NOMO-1 treated with dmso at 0.1 percent for 144 hours (cell line): ENCODE data around the gene SLC9A2.

Experiments used
- DNase-seq: peaks from one replicate; lab custom pipeline; 2025; ENCODE audit not compliant: unreplicated experiment; lab: John Stamatoyannopoulos, UW

The SLC9A2 gene

DNA sequence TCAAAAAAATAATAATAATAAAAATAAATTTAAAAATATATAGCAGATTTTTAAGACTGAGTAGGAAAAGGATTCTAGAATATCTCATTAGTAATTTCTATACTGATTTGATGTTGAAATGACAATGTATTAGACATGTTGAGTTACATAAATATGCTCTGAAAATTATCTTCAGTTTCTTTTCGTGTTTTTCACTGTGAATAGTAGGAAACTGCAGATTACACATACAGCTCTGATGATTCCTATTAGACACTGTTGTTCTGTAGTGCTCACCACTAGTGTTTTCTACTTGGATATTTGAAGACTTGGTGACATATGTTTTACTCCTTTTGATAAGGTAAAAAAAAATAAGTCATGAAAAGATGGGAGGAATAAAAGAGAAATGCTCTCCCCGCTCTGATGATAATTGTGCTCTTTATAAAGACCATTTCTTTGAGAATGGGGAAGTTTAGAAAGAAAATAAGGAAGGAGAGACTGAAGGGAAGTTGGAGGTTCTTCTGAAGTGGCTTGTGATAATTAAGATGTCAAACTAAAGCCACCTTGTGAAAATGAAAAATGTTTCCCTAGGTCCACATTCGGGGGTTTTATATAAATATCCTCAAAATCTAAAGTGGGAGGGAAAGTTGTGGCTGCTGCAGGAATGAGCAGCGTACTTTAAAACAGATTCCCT lies 52.9 kb downstream of the SLC9A2 start:
- peak; percentile 63 for DNase-seq

- no peak for DNase-seq
These were observed 55.0 kb downstream of the SLC9A2 start for GRCh38 chr2:102674370-102674769.

DNA sequence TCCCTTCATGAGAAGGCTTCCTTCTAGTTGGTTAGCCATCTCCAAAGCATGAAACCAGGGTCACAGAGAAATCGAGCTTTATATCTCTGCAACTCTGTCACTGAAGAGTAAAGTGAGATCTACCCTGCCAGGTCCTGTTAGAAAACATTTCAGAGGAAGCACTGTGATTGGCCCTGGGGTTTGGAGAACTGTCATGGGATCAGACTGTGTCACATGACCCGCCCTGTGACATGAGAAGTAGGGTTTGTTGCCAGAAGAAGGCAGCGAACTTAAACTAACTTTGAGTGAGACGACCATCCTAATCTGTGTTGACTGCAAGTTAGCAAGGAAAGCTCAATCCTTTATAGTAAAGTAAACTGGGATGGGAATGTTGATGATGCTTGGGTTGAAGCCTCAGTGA lies 55.5 kb downstream of the SLC9A2 start:
- no peak for DNase-seq

- DNase-seq: no peak
These were observed 58.2 kb downstream of the SLC9A2 start for GRCh38 chr2:102677244-102678215.

- DNase-seq: no peak
These were observed 59.1 kb downstream of the SLC9A2 start for GRCh38 chr2:102678442-102678841.

GRCh38 chr2:102686479-102687439 lies 67.4 kb downstream of the SLC9A2 start:
- peak; percentile 21 for DNase-seq

- DNase-seq: no peak
These were observed 70.7 kb downstream of the SLC9A2 start for GRCh38 chr2:102690012-102690411.

DNA sequence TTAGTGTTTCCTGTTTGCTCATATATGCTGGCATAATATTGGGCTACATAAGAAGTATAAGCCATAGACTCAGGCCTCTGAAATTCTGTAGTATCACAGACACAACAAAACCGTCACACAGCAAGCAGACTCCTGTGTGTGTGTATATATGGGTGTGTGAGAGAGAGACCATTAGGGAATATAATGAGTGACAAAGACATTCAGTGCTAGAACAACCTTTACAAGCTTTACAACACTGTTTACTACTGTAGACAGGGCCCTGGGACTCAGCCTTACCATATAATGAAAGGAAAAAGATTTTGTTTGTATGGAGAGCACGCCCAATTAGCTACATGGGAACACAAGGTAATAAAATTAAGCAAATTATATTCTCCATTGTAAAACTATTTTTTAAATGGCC lies 77.1 kb downstream of the SLC9A2 start:
- no peak for DNase-seq

DNA sequence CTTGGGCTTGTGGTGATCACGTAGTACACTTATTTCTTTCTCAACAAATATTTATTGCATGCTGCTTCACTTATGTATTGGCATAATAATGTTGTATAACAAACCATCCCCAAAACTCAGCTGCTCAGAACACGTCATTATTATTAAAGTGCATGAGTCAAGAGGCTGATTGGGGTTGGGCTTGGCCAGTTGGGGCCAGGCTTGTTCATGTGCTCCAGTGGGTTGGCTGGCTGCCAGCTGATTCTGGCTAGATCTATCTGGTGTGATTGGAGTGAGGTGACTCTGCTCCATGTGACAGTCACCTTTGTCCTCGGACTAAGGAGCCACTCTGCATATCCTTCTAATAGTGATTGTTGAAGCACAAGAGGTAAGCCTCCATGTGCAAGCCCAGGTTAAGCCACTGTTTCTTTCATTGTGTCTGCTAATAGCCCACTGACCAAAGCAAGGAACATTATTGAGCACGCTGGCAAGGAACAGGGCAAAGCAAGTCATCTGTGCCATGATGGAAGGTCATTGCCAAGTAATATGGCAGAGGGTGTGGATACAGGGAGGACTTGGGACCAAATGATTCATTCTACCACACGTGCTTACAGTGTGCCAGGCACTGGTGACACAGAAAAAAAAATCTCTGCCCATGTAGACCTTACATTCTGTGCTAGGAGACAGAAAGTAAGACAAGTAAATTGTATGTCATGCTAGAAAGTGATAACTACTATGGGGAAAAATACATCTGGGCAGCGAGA lies 79.2 kb downstream of the SLC9A2 start:
- no peak for DNase-seq

DNA sequence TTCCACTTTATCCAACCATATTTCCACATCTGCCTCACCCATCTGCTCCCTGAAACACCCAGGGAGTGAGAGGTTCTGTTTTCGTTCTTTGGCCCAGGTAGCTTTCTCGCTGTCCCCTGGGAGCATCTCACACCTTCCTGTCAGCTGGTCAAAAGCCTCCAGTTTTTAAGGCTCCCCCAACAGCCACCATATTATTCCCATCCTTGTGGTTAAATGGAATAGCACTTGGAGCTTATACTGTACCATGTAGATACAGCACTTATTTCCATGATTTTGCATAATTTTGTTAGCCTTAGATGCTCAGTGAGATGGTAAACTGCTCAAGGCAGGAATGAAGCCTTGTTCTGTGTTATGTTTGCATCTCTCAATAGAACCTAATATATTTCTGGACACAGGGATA lies 84.0 kb downstream of the SLC9A2 start:
- no peak for DNase-seq

DNA sequence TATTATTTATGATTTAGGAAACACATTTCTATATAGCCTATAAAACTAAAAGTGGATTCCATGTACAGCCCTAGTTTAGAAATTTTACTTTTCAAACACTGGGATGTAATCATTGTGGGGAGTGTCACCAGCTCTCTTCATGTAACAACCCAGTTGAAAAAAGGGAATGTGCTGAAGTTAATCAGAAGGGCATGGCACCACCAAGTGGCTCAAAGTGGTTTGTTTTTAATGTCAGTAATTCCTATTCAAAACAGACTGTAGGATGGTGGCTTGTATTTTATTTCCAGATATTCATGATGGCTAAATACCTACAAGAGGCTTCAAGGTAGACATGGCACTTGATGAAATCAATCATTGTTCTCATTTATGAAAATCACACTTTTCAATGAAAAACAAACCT lies 84.4 kb downstream of the SLC9A2 start:
- peak; percentile 3 for DNase-seq

GRCh38 chr2:102704531-102704930 lies 85.2 kb downstream of the SLC9A2 start:
- no peak for DNase-seq

DNA sequence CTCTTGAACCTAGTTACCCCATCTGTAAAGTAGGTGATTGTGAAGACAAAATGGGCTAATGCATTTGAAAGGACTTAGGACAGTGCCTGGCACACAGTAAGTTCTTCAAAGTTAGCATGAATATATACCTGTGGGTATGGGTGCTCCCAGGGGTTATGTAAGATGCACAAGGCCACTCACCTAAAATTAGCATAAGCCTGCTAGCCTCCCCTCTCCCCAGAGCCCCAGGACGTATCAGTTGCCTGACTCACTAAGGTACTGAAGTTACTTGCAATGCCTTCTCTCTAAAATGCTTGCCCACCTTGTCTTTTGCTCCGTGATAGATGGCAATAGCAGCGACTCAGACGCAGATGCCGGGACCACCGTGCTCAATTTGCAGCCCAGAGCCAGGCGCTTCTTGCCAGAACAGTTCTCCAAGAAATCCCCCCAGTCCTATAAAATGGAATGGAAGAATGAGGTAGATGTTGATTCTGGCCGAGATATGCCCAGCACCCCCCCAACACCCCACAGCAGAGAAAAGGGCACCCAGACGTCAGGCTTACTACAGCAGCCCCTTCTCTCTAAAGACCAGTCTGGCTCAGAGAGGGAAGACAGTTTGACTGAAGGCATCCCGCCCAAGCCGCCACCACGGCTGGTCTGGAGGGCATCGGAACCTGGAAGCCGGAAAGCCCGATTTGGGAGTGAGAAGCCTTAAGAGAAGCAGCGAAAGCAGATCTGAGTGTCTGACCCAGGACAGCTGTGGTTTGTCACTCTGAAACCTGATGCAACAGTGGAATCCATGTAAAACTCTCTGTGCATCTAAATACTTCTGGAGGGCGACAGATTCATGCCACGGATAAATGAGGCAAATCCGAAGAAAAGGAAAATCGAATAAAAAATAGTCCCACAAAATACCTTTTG lies 88.7 kb downstream of the SLC9A2 start:
- DNase-seq: no peak

- no peak for DNase-seq
These were observed 89.7 kb downstream of the SLC9A2 start for GRCh38 chr2:102708847-102709559.

- no peak for DNase-seq
These were observed 98.1 kb downstream of the SLC9A2 start for GRCh38 chr2:102717308-102718018.

- no peak for DNase-seq
These were observed 99.3 kb downstream of the SLC9A2 start for GRCh38 chr2:102718387-102719316.

- no peak for DNase-seq
These were observed 104.7 kb downstream of the SLC9A2 start for GRCh38 chr2:102724016-102724490.
